ENCODE data around the gene HPSE2. TPM values are rescaled to one million over a fixed set of nuclear protein-coding genes. Genes with fewer than 3 reads are reported as not detected.

Gene HPSE2
- total RNA-seq, 2 experiments from 2014 or later = not detected

DNA sequence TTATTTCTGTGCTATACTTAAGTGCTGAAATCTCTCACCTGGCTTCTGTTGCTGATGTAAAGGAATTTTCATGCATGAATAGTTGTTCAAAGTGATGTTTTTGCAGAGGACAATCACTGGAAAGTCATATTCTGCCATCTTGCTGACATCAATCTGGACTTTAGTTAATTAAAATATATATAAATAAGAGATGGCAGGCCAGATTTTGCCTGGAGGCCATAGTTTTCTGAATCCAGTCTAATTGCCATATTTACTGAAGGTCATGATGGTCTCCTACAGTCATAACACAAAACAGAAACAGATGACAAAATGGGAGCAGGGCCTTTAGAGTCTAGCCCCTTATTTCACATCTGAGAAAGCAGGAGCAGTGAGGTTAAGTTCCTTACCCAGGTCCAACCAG is 228.2 kb downstream of the HPSE2 start:
- intact Hi-C loops (cut with DNase I, micrococcal nuclease) = no loop called here
- Mint-ChIP-seq H3K4me1 (ENCODE audit: low read depth) (no peaks in the 10 kb centered on the region), H3K27ac (no peak overlapping the region), H3K4me3 (no peak overlapping the region), H3K36me3 (ENCODE audit: low read depth) (no peaks in the 10 kb centered on the region), H3K9me3 (peaks cover 3% of the 10 kb centered on the region), H3K27me3 (no peaks in the 10 kb centered on the region)
- no peak for ATAC-seq (ENCODE audit: poor library complexity)
- DNase-seq = no peak
- Histone ChIP-seq H3K4me3 (ENCODE audit: low read length) (no peak overlapping the region), H3K27me3 (ENCODE audit: control insufficient read depth in 1 of 2, insufficient read depth in 2 of 2, low read length in 2 of 2) (no peaks in the 10 kb centered on the region), H3K9me3 (ENCODE audit: control insufficient read depth in 1 of 2, insufficient read depth in 1 of 2, low read length in 2 of 2) (peaks cover 17 to 21% of the 10 kb centered on the region in 2 experiments), H3K36me3 (ENCODE audit: insufficient read depth, low read length) (no peaks in the 10 kb centered on the region), H3K4me1 (ENCODE audit: insufficient read depth, low read length) (no peaks in the 10 kb centered on the region), H3K27ac (ENCODE audit: low read depth in 1 of 2, low read length in 2 of 2) (no peak overlapping the region)
- CTCF ChIA-PET = no interaction called here
- TF ChIP-seq, protein P1, sequence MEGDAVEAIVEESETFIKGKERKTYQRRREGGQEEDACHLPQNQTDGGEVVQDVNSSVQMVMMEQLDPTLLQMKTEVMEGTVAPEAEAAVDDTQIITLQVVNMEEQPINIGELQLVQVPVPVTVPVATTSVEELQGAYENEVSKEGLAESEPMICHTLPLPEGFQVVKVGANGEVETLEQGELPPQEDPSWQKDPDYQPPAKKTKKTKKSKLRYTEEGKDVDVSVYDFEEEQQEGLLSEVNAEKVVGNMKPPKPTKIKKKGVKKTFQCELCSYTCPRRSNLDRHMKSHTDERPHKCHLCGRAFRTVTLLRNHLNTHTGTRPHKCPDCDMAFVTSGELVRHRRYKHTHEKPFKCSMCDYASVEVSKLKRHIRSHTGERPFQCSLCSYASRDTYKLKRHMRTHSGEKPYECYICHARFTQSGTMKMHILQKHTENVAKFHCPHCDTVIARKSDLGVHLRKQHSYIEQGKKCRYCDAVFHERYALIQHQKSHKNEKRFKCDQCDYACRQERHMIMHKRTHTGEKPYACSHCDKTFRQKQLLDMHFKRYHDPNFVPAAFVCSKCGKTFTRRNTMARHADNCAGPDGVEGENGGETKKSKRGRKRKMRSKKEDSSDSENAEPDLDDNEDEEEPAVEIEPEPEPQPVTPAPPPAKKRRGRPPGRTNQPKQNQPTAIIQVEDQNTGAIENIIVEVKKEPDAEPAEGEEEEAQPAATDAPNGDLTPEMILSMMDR (IDR thresholded peaks at IDR 0.05) = no peak
- POLR2A ChIA-PET = no interaction called here

DNA sequence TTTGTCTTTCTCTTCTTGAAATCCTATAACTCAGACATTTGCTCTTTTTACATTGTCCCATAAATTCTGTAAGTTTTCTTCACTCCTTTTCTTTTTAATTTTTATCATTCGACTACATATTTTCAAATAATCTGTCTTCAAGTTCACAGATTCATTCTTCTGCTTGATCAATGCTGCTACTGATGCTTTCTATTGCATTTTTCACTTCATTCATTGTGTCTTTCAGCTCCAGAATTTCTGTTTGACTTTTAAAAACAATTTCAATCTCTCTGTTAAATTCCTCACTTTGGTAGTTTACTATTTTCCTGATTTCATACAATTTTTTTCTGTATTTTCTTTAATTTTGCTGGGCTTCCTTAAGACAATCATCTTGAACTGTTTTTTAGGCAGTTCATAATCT is 230.4 kb downstream of the HPSE2 start:
- Mint-ChIP-seq H3K4me3 (no peak overlapping the region), H3K4me1 (ENCODE audit: low read depth) (no peaks in the 10 kb centered on the region), H3K36me3 (ENCODE audit: low read depth) (no peaks in the 10 kb centered on the region), H3K27ac (no peak overlapping the region), H3K9me3 (peaks cover 3% of the 10 kb centered on the region), H3K27me3 (no peaks in the 10 kb centered on the region)
- Histone ChIP-seq H3K4me1 (ENCODE audit: insufficient read depth, low read length) (no peaks in the 10 kb centered on the region), H3K4me3 (ENCODE audit: low read length) (no peak overlapping the region), H3K27me3 (ENCODE audit: control insufficient read depth in 1 of 2, insufficient read depth in 2 of 2, low read length in 2 of 2) (no peaks in the 10 kb centered on the region), H3K36me3 (ENCODE audit: insufficient read depth, low read length) (no peaks in the 10 kb centered on the region), H3K27ac (ENCODE audit: low read depth in 1 of 2, low read length in 2 of 2) (no peak overlapping the region), H3K9me3 (ENCODE audit: control insufficient read depth in 1 of 2, insufficient read depth in 1 of 2, low read length in 2 of 2) (peaks cover 17 to 21% of the 10 kb centered on the region in 2 experiments)
- ChIA-PET POLR2A (no interaction called here), CTCF (no interaction called here)
- no peak for DNase-seq
- ATAC-seq (ENCODE audit: poor library complexity) = no peak
- TF ChIP-seq, protein P1 (IDR thresholded peaks at IDR 0.05) = no peak
- intact Hi-C loops (cut with DNase I, micrococcal nuclease) = no loop called here

DNA sequence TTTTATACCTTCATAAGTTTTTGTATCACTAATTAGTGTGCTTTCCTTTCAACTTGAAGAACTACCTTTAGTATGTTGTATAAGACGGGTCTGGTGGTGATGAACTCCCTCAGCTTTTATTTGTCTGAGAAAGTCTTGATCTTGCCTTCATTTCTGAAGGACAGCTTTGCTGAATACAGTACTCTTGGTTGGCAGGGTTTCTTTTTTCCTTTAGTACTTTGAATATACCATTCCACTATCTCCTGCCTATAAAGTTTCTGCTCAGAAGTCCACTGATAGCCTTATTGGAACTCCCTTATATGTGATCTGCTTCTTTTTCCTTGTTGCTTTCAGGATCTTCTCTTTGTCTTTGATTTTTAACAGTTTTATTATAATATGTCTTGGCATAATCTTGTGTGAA is 230.9 kb downstream of the HPSE2 start:
- no peaks in the 10 kb centered on the region for H3K27me3 ChIP-seq (ENCODE audit: control insufficient read depth in 1 of 2, insufficient read depth in 2 of 2, low read length in 2 of 2)
- no peak overlapping the region for H3K4me3 ChIP-seq (ENCODE audit: low read length)
- H3K27me3 Mint-ChIP-seq = no peaks in the 10 kb centered on the region
- no peaks in the 10 kb centered on the region for H3K36me3 Mint-ChIP-seq (ENCODE audit: low read depth)
- ChIA-PET POLR2A (no interaction called here), CTCF (no interaction called here)
- no peak for DNase-seq
- H3K36me3 ChIP-seq (ENCODE audit: insufficient read depth, low read length) = no peaks in the 10 kb centered on the region
- H3K9me3 Mint-ChIP-seq = peaks cover 3% of the 10 kb centered on the region
- intact Hi-C loops (cut with DNase I, micrococcal nuclease) = no loop called here
- H3K27ac Mint-ChIP-seq = no peak overlapping the region
- no peak overlapping the region for H3K27ac ChIP-seq (ENCODE audit: low read depth in 1 of 2, low read length in 2 of 2)
- TF ChIP-seq, protein P1 (IDR thresholded peaks at IDR 0.05) = no peak
- H3K9me3 ChIP-seq (ENCODE audit: control insufficient read depth in 1 of 2, insufficient read depth in 1 of 2, low read length in 2 of 2) = peaks cover 17 to 21% of the 10 kb centered on the region in 2 experiments
- ATAC-seq (ENCODE audit: poor library complexity) = no peak
- H3K4me1 ChIP-seq (ENCODE audit: insufficient read depth, low read length) = no peaks in the 10 kb centered on the region
- H3K4me1 Mint-ChIP-seq (ENCODE audit: low read depth) = no peaks in the 10 kb centered on the region
- no peak overlapping the region for H3K4me3 Mint-ChIP-seq

Measured in CD4-positive, alpha-beta T cell (primary cell).